NOMO-1 (cell line): Measurements from ENCODE around the gene NUTM2G.
"Not testable (repeated sequence)": the region's sequence is repeated elsewhere in the genome, so short reads cannot be mapped to it uniquely, and the experiment has no call there.

Experiments
- DNase-seq, 2 experiments: peaks; one replicate each; lab custom pipeline; 2025; ENCODE audit not compliant: unreplicated experiment in 2 of 2; lab: John Stamatoyannopoulos, UW

Gene NUTM2G

DNA sequence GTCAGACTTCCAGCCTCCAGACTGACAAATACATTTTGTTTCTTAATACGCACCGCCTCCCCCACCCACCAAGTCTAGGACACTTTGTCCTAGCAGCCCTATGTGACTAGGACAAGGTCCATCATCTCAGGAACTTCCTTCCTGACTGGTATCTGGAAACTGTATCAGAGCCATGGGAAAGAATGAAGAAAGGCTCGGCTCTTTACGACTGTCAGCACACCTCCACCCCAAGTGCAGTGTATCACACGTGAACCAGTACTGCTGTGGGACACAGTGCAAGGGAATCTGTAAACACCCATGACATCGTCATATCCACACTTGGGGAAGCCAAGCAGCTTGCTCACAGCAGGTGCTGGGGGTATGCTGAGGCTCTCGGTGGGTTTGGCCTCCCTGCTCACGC lies 13.0 kb downstream of the NUTM2G start:
- not testable (repeated sequence) for DNase-seq

DNA sequence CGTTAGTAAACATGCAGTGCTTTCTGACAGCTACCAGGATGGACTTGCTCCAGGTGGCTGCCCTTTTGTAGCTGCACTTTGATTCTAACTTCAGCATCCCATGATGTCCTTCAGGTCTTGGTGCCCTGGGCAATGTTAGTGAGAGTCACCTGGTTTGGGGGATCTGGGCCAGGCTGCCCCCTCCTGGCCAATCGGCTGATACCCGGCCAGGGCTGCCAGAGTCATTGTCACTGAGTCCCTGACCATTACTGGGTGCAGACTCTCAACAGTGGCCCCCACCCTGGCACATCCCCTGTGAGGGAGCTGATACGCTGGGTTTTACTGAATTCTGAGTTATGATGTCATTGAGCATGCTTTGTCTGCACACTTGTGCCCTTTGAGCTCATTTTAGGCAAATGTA lies 13.5 kb downstream of the NUTM2G start:
- not testable (repeated sequence) for DNase-seq

DNA sequence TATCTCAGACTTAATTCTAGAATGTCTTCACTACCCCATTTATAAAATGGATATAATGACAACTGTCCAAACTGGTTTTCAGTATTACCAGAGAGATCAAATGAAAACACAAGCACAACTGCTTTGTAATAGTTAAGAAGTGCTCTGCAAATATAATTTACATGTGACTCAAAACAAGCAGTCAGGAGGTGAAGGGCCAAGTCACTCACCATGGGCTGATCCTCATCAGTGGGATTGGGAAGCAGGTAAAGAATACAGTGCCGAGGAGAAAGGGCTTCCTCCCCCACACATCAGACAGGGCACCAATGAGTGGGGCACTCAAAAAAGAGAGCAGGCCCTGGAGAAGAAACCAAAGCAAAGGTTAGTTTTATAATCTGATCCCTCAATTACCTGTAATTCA lies 20.7 kb downstream of the NUTM2G start:
- not testable (repeated sequence) for DNase-seq

DNA sequence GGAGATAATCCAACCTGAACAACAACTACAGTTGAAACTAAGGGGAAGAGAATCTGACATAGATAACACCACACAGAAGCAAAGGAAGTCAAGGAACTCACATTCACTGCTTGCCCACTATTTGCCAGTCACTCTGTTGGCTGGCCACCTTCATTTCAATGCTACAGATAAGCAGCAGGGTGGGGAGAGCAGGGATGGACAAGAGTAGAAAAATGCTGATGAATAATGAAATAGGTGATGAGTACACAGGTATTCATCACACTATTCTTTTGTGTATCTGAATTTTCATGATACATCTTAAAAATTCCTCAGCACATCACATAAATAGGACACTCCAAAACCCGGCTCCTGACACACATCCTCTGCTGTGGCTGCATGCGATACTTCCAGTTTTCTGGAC lies 21.9 kb downstream of the NUTM2G start:
- DNase-seq, result not testable (repeated sequence)

DNA sequence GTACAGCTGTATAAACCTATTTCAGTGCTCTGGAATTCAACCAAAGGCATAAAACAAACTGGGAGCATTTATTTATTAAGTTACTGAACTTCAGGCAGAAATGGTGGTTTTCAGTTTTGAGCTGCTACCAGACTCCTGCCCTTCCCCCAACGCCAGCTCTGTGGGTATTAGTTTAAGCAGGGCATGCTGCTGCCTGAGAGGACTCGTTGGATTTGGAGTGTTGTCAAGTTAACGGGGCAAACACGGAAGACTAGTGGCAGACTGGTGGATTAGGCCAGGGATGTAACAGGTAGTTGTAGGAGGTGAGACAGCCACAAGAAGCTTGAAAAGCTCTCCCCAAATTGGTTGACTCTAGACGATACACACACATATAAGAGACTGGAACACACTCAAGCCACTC lies 38.9 kb downstream of the NUTM2G start:
- DNase-seq, result not testable (repeated sequence)

DNA sequence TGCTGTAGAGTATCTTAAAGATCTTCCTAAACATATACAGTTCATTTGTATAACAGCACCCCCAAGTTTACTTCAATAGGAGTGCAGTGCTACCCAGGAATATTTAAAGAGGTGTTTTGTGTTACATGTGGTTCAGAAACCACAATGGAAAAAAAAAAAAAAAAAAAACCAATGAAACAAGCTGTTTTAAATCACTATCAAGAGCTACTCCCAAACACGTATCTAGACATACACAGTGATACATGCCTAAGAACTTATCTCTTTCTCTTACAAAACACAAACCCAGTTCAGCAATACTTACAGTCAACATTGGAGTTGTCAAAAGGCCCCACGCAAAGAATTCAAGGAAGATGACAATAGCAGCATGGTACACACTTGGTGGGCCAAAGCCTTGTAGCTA lies 43.9 kb downstream of the NUTM2G start:
- DNase-seq, result not testable (repeated sequence)

DNA sequence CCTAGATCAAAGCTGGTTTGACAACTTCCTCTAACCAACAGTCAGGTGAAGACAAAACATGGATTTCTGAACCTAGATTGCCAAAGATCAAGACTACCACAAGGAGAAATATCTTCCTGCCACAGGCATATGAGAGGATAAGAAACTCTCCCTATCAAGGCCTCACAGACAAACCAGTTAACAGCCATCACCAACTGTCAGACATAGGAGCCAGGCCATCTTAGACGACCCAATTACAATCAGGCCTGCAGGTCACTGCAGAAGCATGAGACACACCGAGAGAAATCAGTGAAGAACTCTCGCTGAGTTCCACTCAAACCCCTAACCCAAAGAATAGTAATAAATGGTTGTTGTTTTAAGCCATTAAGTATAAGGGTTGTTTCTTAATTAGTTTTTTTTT lies 45.4 kb downstream of the NUTM2G start:
- not testable (repeated sequence) for DNase-seq

DNA sequence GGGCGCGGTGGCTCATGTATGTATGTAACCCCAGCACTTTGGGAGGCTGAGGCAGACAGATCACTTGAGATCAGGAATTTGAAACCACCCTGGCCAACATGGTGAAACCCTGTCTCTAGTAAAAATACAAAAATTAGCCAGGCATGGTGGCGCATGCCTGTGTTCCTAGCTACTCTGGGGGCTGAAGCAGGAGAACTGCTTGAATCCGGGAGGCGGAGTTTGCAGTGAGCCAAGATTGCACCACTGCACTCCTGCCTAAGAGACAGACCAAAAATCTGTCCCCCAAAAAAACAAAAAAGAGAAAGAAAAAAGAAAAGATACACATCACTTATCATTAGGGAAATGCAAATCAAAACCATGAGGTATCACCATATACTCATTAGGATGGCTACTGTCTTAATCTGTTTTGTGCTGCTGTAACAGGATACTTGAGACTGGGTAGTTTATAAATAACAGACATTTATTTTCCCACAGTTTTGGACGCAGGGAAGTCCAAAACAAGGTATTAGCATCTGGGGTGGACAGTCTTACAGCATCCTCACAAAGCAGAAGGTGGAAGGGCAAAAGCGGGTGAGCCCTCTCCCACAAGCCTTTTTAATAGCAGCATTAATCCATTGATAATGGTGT lies 55.0 kb downstream of the NUTM2G start:
- DNase-seq, result not testable (repeated sequence)

DNA sequence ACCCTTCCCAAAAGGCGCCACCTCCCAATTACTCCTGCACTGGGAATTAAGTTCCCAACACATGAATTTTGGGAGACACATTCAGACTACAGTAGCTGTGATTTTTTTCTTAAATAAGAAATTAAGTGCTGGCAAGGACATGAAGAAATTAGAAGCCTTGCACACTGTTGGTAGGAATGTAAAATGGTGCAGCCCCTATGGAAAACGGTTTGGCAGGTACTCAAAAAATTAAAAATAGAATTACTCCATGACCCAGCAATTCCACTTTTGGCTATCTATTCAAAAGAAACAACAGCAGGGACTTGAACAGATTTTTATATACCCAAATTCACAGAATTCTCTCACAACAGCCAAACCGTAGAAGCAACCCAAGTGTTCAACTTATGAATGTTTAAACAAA lies 55.5 kb downstream of the NUTM2G start:
- not testable (repeated sequence) for DNase-seq

DNA sequence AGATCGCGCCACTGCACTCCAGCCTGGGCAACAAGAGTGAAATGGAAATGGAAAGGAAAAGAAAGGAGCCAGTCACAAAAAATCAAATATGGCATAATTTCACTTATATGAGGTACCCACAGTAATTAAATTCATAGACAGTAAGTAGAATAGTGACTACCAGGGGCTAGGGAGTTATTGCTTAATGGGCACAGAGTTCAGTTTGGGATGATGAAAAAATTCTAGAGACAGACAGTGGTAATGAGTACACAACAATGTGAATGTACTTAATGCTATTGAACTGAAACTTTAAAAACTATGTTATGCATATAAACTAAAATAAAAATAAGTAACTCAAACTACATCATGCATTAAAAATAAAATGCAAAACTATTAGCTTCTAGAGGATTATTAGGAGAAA lies 56.2 kb downstream of the NUTM2G start:
- DNase-seq, result not testable (repeated sequence)
